Esophagus squamous epithelium (tissue), 4 donors: ENCODE measurements around the gene ZNF32.

ENCODE experiments used
- CTCF ChIP-seq, 6 experiments: fragments of 450-650 bp in 4 of 6; fragments of 200-600 bp in 2 of 6; sonication (generic) in 2 of 6; IDR thresholded peaks; one replicate each; pipeline ENCODE4 v1.5.1; 2016 to 2019; ENCODE audit warnings: antibody characterized with exemption in 6 of 6, mild to moderate bottlenecking in 4 of 6, moderate library complexity in 4 of 6
- POLR2A ChIP-seq, 4 donors: fragments of 450-650 bp; IDR thresholded peaks; one replicate each; pipeline ENCODE4 v1.6.1; 2017; ENCODE audit warnings: antibody characterized with exemption in 4 of 4, mild to moderate bottlenecking in 4 of 4, moderate library complexity in 3 of 4

DNA sequence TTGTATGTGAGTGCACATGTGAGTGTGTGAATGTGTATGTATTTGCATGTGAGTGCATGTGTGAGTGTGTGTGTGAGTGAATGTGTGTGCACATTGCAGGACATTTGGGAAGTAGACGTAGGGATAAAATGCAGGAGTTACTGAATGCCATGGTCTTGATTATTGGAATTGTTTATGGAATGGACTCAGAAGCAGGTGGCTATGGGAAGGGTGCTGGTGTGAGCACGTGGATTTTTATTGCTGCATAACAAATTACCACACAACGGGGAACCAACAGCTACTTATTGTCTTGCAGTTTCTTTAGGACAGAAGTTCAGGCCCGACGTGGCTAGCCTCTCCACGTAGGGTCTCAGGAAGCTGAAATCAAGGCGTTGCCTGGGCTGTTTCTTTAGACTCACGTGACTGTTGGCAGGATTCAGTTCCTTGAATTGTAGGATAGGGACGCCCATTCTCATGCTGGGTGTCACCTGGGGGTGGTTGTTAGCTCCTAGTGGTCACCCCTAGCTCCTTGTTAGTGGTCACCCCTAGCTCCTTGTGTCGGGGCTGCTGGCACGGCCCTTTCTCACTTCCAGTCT lies 48.3 kb upstream of the ZNF32 start:
- TF ChIP-seq CTCF (IDR thresholded peaks at IDR 0.05) (no peak), POLR2A (IDR thresholded peaks at IDR 0.05) (no peak)
